GM18519 (cell line): ENCODE measurements around the gene GRB14.
"Not testable (repeated sequence)": the region's sequence is repeated elsewhere in the genome, so short reads cannot be mapped to it uniquely, and the experiment has no call there.

Experiments used
- ATAC-seq: cut with Tn5 transposase; IDR thresholded peaks from one replicate; pipeline ENCODE4 v1.9.1; 2021; ENCODE audit warnings: mild to moderate bottlenecking, moderate library complexity; ENCODE audit not compliant: unreplicated experiment, low FRiP score

Gene GRB14

GRCh38 chr2:164560902-164561301, 60.4 kb downstream of the GRB14 start:
- ATAC-seq: no peak

- peak; percentile 43 for ATAC-seq
These were observed 61.0 kb downstream of the GRB14 start for GRCh38 chr2:164560181-164560792.

GRCh38 chr2:164558450-164558849, 62.8 kb downstream of the GRB14 start:
- ATAC-seq: no peak

- no peak for ATAC-seq
These were observed 66.8 kb downstream of the GRB14 start for GRCh38 chr2:164554487-164554886.

GRCh38 chr2:164551519-164551918, 69.8 kb downstream of the GRB14 start:
- ATAC-seq: no peak

- ATAC-seq: not testable (repeated sequence)
These were observed 71.6 kb downstream of the GRB14 start for GRCh38 chr2:164549705-164550104.

- ATAC-seq: no peak
These were observed 75.8 kb downstream of the GRB14 start for GRCh38 chr2:164545484-164545883.

- ATAC-seq: no peak
These were observed 78.7 kb downstream of the GRB14 start for GRCh38 chr2:164542581-164543021.

GRCh38 chr2:164538240-164538866, 82.9 kb downstream of the GRB14 start:
- peak; percentile 85 for ATAC-seq

GRCh38 chr2:164535280-164536025, 85.8 kb downstream of the GRB14 start:
- no peak for ATAC-seq

- ATAC-seq: no peak
These were observed 90.8 kb downstream of the GRB14 start for GRCh38 chr2:164530464-164530863.

- ATAC-seq: no peak
These were observed 97.6 kb downstream of the GRB14 start for GRCh38 chr2:164523726-164524125.

GRCh38 chr2:164523009-164523408, 98.3 kb downstream of the GRB14 start:
- no peak for ATAC-seq

GRCh38 chr2:164522561-164522981, 98.7 kb downstream of the GRB14 start:
- ATAC-seq: no peak

- no peak for ATAC-seq
These were observed 105.5 kb downstream of the GRB14 start for GRCh38 chr2:164515734-164516133.

- ATAC-seq: no peak
These were observed 106.3 kb downstream of the GRB14 start for GRCh38 chr2:164515030-164515429.

GRCh38 chr2:164514491-164514890, 106.8 kb downstream of the GRB14 start:
- ATAC-seq: no peak

- no peak for ATAC-seq
These were observed 108.4 kb downstream of the GRB14 start for GRCh38 chr2:164512871-164513270.

- no peak for ATAC-seq
These were observed 109.5 kb downstream of the GRB14 start for GRCh38 chr2:164511738-164512137.

GRCh38 chr2:164510895-164511294, 110.4 kb downstream of the GRB14 start:
- ATAC-seq: no peak

GRCh38 chr2:164509137-164509877, 112.0 kb downstream of the GRB14 start:
- no peak for ATAC-seq
